ENCODE results near the gene LHPP.

Gene LHPP

GRCh38 chr10:124624895-124625294 is 163.3 kb downstream of the LHPP start:
- Histone ChIP-seq H3K4me3 (ENCODE audit: low read depth, low read length) (no peak overlapping the region), H3K27ac (ENCODE audit: extremely low read depth, low read depth, low read length) (no peak overlapping the region), H3K4me1 (ENCODE audit: control insufficient read depth, insufficient read depth, low read length) (no peaks in the 10 kb centered on the region; the same call in 1 of the 2 replicates), H3K9me3 (ENCODE audit: control insufficient read depth, insufficient read depth, low read depth, low read length) (no peaks in the 10 kb centered on the region), H3K36me3 (ENCODE audit: control insufficient read depth in 2 of 2, insufficient read depth in 1 of 2, low read length in 2 of 2) (no peaks in the 10 kb centered on the region)
- CTCF ChIA-PET: interaction anchor here (0.9 kb wide), 1 partner anchor 117 kb away, joined by 3 read pairs; no protein-coding TSS in a partner anchor
- POLR2A ChIA-PET: no interaction called here
- TF ChIP-seq, protein P1, sequence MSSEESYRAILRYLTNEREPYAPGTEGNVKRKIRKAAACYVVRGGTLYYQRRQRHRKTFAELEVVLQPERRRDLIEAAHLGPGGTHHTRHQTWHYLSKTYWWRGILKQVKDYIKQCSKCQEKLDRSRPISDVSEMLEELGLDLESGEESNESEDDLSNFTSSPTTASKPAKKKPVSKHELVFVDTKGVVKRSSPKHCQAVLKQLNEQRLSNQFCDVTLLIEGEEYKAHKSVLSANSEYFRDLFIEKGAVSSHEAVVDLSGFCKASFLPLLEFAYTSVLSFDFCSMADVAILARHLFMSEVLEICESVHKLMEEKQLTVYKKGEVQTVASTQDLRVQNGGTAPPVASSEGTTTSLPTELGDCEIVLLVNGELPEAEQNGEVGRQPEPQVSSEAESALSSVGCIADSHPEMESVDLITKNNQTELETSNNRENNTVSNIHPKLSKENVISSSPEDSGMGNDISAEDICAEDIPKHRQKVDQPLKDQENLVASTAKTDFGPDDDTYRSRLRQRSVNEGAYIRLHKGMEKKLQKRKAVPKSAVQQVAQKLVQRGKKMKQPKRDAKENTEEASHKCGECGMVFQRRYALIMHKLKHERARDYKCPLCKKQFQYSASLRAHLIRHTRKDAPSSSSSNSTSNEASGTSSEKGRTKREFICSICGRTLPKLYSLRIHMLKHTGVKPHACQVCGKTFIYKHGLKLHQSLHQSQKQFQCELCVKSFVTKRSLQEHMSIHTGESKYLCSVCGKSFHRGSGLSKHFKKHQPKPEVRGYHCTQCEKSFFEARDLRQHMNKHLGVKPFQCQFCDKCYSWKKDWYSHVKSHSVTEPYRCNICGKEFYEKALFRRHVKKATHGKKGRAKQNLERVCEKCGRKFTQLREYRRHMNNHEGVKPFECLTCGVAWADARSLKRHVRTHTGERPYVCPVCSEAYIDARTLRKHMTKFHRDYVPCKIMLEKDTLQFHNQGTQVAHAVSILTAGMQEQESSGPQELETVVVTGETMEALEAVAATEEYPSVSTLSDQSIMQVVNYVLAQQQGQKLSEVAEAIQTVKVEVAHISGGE (tag by site-specific recombination; conservative IDR thresholded peaks at IDR 0.05; ENCODE audit: low read depth): no peak
- TF ChIP-seq ZNF670 (tag by site-specific recombination; IDR thresholded peaks at IDR 0.05; ENCODE audit: low read depth) (no peak), ZNF214 (tag by site-specific recombination; IDR thresholded peaks at IDR 0.05; ENCODE audit: borderline replicate concordance) (no peak), ZNF580 (tag by site-specific recombination; IDR thresholded peaks at IDR 0.05) (no peak), KLF16 (tag by site-specific recombination; IDR thresholded peaks at IDR 0.05) (no peak), ZNF596 (tag by site-specific recombination; IDR thresholded peaks at IDR 0.05) (no peak), KLF8 (tag by site-specific recombination; IDR thresholded peaks at IDR 0.05) (no peak), ZNF155 (tag by site-specific recombination; IDR thresholded peaks at IDR 0.05) (no peak), ZNF16 (tag by site-specific recombination; IDR thresholded peaks at IDR 0.05; ENCODE audit: low read depth) (no peak), OSR2 (tag by site-specific recombination; IDR thresholded peaks at IDR 0.05) (no peak), HOXC10 (CRISPR knock-in tag; IDR thresholded peaks at IDR 0.05) (no peak), ZNF530 (tag by site-specific recombination; IDR thresholded peaks at IDR 0.05; ENCODE audit: low read depth) (no peak), ZNF157 (tag by site-specific recombination; IDR thresholded peaks at IDR 0.05) (no peak), ZBTB17 (tag by site-specific recombination; IDR thresholded peaks at IDR 0.05) (no peak), GLI4 (tag by site-specific recombination; IDR thresholded peaks at IDR 0.05) (no peak), ZNF248 (tag by site-specific recombination; IDR thresholded peaks at IDR 0.05) (no peak)

- Histone ChIP-seq H3K4me1 (ENCODE audit: control insufficient read depth, insufficient read depth, low read length) (no peaks in the 10 kb centered on the region; the same call in 1 of the 2 replicates), H3K9me3 (ENCODE audit: control insufficient read depth, insufficient read depth, low read depth, low read length) (no peaks in the 10 kb centered on the region), H3K27ac (ENCODE audit: extremely low read depth, low read depth, low read length) (no peak overlapping the region), H3K36me3 (ENCODE audit: control insufficient read depth in 2 of 2, insufficient read depth in 1 of 2, low read length in 2 of 2) (no peaks in the 10 kb centered on the region), H3K4me3 (ENCODE audit: low read depth, low read length) (no peak overlapping the region)
- no peak for TF ChIP-seq ZNF654 (tag by site-specific recombination; IDR thresholded peaks at IDR 0.05; ENCODE audit: low read depth)
- no peak for TF ChIP-seq ZFHX2 (tag by site-specific recombination; conservative IDR thresholded peaks at IDR 0.05)
- no peak for TF ChIP-seq KLF8 (tag by site-specific recombination; IDR thresholded peaks at IDR 0.05)
- TF ChIP-seq ZBTB20 (tag by site-specific recombination; IDR thresholded peaks at IDR 0.05): no peak
- no peak for TF ChIP-seq ZNF558 (tag by site-specific recombination; IDR thresholded peaks at IDR 0.05)
- TF ChIP-seq ZNF292 (tag by site-specific recombination; IDR thresholded peaks at IDR 0.05; ENCODE audit: borderline replicate concordance, low read depth): no peak
- no peak for TF ChIP-seq KLF7 (tag by site-specific recombination; IDR thresholded peaks at IDR 0.05; ENCODE audit: borderline replicate concordance)
- TF ChIP-seq ZBTB1 (tag by site-specific recombination; IDR thresholded peaks at IDR 0.05): no peak
- no peak for TF ChIP-seq ZNF707 (tag by site-specific recombination; IDR thresholded peaks at IDR 0.05)
- TF ChIP-seq, protein P2, sequence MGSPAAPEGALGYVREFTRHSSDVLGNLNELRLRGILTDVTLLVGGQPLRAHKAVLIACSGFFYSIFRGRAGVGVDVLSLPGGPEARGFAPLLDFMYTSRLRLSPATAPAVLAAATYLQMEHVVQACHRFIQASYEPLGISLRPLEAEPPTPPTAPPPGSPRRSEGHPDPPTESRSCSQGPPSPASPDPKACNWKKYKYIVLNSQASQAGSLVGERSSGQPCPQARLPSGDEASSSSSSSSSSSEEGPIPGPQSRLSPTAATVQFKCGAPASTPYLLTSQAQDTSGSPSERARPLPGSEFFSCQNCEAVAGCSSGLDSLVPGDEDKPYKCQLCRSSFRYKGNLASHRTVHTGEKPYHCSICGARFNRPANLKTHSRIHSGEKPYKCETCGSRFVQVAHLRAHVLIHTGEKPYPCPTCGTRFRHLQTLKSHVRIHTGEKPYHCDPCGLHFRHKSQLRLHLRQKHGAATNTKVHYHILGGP (tag by site-specific recombination; IDR thresholded peaks at IDR 0.05): no peak
- no peak for TF ChIP-seq ZNF114 (tag by site-specific recombination; IDR thresholded peaks at IDR 0.05)
- TF ChIP-seq YY1 (tag by site-specific recombination; IDR thresholded peaks at IDR 0.05): no peak
- TF ChIP-seq REPIN1 (tag by site-specific recombination; IDR thresholded peaks at IDR 0.05; ENCODE audit: low read depth): no peak
- TF ChIP-seq ZBTB17 (tag by site-specific recombination; IDR thresholded peaks at IDR 0.05): no peak
- POLR2A ChIA-PET: no interaction called here
- CTCF ChIA-PET: no interaction called here
These were observed 164.2 kb downstream of the LHPP start for GRCh38 chr10:124625831-124626238.
